NCI-H524 treated with DMSO at 0.1 percent for 48 hours (cell line): Measurements from ENCODE around the gene MAD2L1.

ENCODE experiments used
- DNase-seq: peaks from one replicate; lab custom pipeline; 2025; lab: John Stamatoyannopoulos, UW

MAD2L1 gene

DNA sequence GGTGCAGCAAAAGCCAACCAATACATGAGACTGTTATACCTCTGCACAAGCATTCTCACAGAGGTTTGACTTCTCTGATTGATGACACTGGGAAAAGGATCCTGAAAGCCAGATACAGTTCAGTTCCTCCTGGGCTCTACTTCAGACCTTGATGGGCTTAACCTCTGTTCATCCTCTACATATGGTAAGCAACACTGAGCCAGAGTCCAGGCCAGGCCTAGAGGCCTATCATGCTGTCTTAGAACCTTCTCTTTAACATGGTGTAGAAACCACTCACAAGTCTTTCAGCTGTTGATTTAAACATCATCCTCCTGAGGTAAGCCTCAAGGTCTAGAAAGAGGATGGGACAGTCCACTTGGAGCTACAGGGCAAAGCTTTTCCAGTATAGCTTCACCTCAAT is 9.2 kb downstream of the MAD2L1 start:
- DNase-seq = no peak

DNA sequence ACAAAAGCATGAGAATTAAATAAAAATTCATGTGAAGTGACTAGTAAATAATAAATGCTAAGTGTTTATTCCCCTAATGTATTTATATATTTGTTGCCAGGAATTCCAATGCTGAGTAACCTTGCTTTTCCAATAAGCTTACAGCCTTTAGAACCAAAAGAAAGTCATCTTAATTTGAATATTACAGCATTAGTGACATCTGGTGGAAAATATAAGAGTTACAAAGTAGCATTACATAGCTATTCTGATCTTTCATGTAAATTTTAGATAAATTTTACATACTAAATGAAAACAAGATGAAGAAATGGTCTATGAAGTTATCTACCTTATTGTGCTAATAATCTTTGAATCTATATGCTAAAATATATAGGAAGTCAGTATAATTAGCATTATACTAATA is 10.4 kb downstream of the MAD2L1 start:
- no peak for DNase-seq

DNA sequence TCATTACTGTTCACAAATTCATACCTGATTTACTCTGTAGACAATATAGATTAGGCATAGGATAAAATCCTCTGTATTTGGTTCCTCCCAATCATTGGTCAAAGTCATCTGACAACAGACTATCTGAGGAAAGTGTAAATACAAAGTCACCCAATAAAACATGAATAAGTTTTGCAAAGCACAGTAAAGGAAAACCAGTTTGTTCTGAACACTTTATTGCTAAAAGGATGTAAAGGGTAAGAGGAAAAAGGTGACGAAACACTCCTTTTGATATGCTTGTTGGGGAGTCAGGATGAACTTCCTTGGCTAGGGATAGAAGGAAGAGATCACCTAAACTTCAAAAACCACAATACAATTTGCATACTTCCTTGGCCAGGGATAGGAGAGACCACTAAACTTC is 10.9 kb downstream of the MAD2L1 start:
- no peak for DNase-seq

GRCh38 chr4:120055162-120055561 is 11.5 kb downstream of the MAD2L1 start:
- DNase-seq = no peak

- no peak for DNase-seq
Observed at GRCh38 chr4:120053911-120054310, 12.7 kb downstream of the MAD2L1 start.

GRCh38 chr4:120052856-120053255 is 13.8 kb downstream of the MAD2L1 start:
- no peak for DNase-seq

GRCh38 chr4:120051253-120051652 is 15.4 kb downstream of the MAD2L1 start:
- no peak for DNase-seq

DNA sequence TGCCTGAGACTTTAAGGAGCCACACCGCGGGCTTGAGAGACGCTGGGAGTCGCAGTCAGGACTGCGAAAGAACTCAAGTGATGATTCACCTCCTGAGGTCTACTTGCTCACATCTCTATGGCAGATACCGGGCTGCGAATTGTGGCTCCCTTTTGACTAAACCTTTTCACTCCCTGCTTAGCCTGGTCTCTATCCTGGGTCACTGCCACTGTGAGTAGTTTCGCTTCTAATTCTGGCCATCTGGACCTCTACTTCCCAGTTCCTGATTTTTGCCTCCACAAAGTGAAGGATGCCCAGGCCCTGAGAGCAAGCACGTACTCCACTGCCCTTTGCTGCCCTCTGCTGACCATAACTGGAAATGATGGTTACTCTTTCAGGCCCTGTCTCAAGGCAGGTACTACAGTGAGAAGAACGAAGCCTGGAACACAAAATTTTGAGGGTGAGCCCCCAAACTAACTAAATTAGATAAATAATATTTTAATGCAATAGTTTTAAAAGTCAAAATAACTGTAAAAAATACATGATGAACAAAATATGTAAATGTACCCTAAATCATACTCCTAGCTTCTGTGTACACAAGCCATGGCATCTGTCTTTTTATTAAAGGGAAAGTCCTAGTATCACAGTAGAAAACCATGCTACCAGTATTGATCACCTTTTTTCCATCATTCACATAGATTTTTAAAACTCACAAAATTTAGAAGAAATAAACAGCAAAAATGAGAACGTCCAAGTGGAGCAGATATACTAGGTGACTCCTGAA is 16.7 kb downstream of the MAD2L1 start:
- DNase-seq = peak; percentile 44

GRCh38 chr4:120043828-120044227 is 22.8 kb downstream of the MAD2L1 start:
- DNase-seq = no peak

DNA sequence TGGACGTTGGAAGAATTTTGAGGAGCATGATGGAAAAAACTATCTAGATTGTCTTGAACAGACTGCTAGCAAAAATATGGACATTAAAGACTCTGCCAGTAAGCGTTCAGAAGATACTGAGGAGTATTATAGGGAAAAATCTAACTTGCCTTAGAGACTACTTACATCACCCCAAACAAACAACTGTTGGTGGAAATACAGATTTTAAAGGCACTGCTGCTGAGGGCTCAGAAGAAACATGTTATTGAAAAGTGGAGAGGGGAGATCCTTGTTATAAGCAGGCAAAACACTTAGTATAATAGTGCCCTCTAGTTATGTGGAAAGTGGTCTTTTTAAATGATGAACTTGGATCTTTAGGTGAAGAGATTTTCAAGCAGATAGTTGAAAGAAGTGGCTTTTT is 29.2 kb downstream of the MAD2L1 start:
- no peak for DNase-seq

- DNase-seq = no peak
Observed at GRCh38 chr4:120034913-120035312, 31.7 kb downstream of the MAD2L1 start.

DNA sequence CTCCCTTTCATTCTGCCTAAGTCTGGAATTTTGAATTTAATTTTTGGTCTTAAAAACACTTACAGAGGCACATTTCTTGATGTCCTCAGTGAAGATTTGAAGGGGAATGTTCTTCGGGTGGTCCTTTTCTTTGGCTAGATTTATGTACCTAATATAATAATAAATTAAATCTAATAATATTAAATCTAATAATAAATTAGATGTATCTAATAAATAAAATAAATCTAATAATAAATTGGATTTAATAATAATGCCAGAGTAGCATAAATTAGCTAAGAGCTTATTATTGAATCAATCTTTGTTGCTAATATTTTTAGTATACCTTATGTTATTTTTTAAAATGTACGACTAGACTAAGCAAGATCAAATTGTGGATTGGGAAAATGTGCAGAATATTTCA is 39.8 kb downstream of the MAD2L1 start:
- DNase-seq = no peak

DNA sequence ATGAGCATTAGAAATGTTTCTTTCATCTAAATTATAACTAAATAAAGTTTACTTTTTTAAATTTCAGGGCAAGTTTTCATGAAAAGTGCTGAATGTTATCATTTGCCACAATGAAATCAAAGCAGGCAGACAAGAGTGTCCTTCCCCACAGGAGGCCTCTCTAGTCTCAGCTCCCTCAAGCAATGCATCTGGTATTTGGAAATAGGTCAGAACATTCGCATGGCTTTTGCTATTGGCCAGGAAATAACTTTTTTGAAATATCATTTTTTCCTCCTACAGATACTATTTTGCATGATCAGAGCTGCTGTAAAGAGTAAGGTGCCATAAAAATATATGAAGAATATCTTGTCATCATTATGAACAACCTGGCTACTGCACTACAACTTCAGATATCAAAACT is 41.1 kb downstream of the MAD2L1 start:
- DNase-seq = no peak

- DNase-seq = no peak
Observed at GRCh38 chr4:120018786-120019185, 47.9 kb downstream of the MAD2L1 start.

- DNase-seq = no peak
Observed at GRCh38 chr4:120017939-120018692, 48.5 kb downstream of the MAD2L1 start.

DNA sequence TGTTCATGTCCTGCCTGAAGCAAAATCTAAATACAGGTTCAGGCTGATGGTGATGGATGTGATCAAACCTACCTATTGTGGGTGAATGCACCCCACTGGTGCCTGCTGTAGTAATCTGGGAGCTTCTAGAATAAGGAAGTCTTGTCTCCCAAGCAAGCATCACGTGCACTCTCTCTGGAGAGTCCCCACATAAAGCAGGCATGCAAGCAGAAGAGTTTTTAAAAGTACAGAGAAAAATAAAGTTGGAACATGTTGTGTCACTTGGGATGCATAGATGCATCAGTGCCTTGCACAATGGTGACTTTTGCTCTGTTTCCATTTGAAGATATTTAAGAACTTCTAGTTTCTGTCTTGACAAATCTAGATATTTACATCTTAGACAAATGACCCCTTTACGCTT is 54.9 kb downstream of the MAD2L1 start:
- no peak for DNase-seq

- no peak for DNase-seq
Observed at GRCh38 chr4:120010646-120011045, 56.0 kb downstream of the MAD2L1 start.

GRCh38 chr4:120009731-120010130 is 56.9 kb downstream of the MAD2L1 start:
- no peak for DNase-seq

GRCh38 chr4:120008957-120009356 is 57.7 kb downstream of the MAD2L1 start:
- DNase-seq = no peak

- DNase-seq = no peak
Observed at GRCh38 chr4:120007896-120008436, 58.7 kb downstream of the MAD2L1 start.

GRCh38 chr4:120007191-120007871 is 59.3 kb downstream of the MAD2L1 start:
- DNase-seq = no peak
